Coronary artery (tissue), 2 donors: ENCODE results near the gene MGAT3.

Experiments used
- DNase-seq: peaks from one replicate; pipeline ENCODE4 v3.0.0-alpha.2; 2017; ENCODE audit warnings: low spot score
- H3K27ac ChIP-seq, 2 donors: fragments of 200-600 bp; sonication (generic); one replicate each; pipeline ENCODE4 v1.5.1; 2016 to 2019
- H3K4me3 ChIP-seq: fragments of 200-600 bp; sonication (generic); 2 replicates; pipeline ENCODE4 v1.5.1; 2016; ENCODE audit warnings: mild to moderate bottlenecking, moderate library complexity
- TF ChIP-seq, protein P1 (sequence below): fragments of 200-600 bp; sonication (generic); IDR thresholded peaks from one replicate; pipeline ENCODE4 v1.5.1; 2019; ENCODE audit warnings: antibody characterized with exemption

MGAT3 gene

DNA sequence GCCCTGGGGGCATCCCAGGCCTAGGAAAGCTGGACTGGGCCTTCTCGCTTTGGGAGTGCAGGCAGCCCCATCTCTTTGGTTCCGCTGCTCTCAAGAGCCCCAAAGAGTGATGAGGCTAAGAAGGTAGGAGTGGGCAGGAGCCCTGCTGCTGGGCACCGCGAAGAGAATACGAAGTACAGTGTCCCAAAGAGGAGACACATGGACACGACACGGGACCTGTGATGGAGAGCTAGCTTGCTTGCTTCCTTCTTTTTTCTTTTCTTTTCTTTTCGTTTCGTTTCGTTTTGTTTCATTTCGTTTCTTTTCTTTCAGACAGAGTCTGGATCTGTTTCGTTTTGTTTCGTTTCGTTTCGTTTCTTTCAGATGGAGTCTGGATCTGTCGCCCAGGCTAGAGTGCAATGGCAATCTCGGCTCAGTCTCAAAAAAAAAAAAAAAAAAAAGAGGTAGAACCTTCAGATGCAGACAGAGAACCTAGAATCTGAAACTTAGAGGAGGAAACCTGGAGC lies 10.6 kb downstream of the MGAT3 start:
- TF ChIP-seq, protein P1, sequence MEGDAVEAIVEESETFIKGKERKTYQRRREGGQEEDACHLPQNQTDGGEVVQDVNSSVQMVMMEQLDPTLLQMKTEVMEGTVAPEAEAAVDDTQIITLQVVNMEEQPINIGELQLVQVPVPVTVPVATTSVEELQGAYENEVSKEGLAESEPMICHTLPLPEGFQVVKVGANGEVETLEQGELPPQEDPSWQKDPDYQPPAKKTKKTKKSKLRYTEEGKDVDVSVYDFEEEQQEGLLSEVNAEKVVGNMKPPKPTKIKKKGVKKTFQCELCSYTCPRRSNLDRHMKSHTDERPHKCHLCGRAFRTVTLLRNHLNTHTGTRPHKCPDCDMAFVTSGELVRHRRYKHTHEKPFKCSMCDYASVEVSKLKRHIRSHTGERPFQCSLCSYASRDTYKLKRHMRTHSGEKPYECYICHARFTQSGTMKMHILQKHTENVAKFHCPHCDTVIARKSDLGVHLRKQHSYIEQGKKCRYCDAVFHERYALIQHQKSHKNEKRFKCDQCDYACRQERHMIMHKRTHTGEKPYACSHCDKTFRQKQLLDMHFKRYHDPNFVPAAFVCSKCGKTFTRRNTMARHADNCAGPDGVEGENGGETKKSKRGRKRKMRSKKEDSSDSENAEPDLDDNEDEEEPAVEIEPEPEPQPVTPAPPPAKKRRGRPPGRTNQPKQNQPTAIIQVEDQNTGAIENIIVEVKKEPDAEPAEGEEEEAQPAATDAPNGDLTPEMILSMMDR, result no peak
- peak overlapping the region in 1 of 2 donors; percentile 56 for H3K27ac ChIP-seq
- DNase-seq, result no peak
- no peak overlapping the region for H3K4me3 ChIP-seq

DNA sequence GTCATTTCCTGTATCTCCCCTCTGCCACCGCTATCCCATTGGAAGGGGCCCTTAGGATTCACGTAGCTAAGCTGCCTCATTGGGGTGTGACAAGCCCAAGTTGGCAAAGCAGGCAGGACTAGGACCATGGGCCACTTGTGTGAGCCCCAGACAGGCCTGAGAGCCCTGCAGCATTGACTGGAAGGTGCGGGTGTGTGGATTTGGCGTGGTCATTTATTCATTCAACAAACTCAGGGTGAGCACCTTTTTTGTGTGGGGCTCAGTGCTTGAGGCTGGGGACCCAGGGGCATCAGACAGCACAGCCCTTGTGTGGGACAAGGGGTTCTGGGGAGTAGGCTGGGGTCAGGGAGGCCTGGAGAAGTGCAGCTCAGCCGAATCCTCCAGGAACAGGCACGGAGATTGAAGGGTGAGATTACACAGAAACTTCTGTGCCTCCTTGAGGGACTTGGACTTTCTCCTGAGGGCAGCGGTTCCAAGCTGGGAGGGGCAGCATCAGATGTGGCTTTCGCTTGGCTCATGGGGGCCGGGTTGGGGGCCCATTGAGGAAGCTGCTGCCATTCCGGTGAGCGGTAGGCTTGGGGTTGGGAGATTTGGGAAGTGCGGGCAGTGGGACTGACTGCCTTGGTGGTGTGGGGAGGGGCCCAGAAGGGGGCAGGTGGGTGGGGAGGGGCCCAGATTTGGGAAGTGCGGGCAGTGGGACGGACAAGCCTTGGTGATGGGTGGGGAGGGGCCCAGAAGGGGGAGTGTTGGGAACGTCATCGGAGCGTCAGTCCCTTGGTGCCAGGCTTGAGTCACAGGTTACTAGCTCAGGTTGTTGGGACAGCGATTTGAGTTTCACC lies 11.9 kb downstream of the MGAT3 start:
- peak overlapping the region in 1 of 2 donors; percentile 13 for H3K27ac ChIP-seq
- no peak for DNase-seq
- no peak overlapping the region for H3K4me3 ChIP-seq
- TF ChIP-seq, protein P1, result no peak

DNA sequence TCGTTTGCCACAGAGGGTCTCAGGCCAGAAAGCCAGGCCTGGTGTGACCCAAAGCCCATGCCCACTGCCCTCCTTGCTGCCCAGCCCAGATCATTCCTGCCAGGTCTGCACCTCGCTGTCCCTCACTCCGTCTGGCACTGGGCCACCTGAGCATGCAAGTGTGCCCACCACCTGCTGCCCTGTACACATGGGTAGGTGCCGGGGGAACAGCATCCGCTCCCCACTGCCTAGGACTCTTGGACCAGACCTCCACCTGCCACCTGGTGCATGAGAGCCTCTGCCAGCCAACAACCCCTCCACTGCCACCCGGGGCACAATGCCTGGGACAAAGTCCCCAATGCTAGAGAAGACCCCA lies 12.5 kb downstream of the MGAT3 start:
- peak overlapping the region in 1 of 2 donors; percentile 13 for H3K27ac ChIP-seq
- no peak for DNase-seq
- H3K4me3 ChIP-seq, result no peak overlapping the region

GRCh38 chr22:39469681-39470450 lies 13.1 kb downstream of the MGAT3 start:
- Histone ChIP-seq H3K4me3 (no peak overlapping the region), H3K27ac (peak overlapping the region in 1 of 2 donors; percentile 65)
- TF ChIP-seq, protein P1, result no peak
- no peak for DNase-seq

More for the DNA sequence above, 12.5 kb downstream of the MGAT3 start:
- TF ChIP-seq, protein P1, result no peak

GRCh38 chr22:39470451-39471291 lies 13.9 kb downstream of the MGAT3 start:
- TF ChIP-seq, protein P1, result no peak
- DNase-seq, result no peak
- Histone ChIP-seq H3K27ac (peak overlapping the region in 1 of 2 donors; percentile 65), H3K4me3 (no peak overlapping the region)

DNA sequence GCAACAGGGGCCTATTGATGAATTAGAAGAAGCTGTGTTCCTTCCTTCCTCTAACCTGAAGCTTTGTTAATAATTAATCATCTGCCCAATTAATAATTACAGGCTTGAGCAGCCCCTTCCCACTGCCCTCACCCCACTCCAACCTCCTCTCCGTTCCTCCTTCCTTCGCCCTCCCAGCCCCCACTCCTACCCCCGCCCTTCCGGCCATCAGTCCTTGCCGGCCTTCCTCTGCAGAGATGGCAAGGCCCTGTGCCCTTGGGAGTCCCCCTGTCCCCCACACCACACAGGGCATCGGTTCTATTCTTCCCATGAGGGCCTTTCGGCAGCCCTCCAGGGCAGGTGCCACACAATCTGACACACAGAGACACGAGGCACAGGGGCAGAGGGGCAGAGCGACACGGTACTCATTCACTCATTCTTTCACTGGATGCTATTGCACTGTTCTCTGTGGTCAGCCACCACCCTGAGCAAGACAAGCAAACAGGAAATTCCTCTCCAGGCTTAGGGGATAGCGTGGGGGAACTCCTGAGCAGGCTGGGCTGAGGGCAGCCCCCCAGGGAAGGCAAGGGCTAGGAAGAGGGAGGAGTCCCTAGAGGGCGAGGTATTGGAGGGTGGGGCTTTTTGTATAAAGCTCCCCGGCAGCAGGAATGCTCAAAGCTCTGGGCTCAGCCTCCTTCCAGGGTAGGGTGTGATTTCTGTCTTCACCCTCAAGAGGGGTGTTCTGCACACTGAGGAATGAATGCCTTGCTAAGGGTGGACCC lies 14.7 kb downstream of the MGAT3 start:
- peak overlapping the region in 1 of 2 donors; percentile 65 for H3K27ac ChIP-seq
- TF ChIP-seq, protein P1, result no peak
- no peak for DNase-seq
- H3K4me3 ChIP-seq, result no peak overlapping the region
